Glutamatergic neuron (in vitro differentiated cells): ENCODE data around the gene FREM3. TPM values are rescaled to one million over a fixed set of nuclear protein-coding genes. Genes with fewer than 3 reads are reported as not detected.
"Not testable (repeated sequence)": the region's sequence is repeated elsewhere in the genome, so short reads cannot be mapped to it uniquely, and the experiment has no call there.

ENCODE experiments used
- DNase-seq: peaks from one replicate; pipeline ENCODE4 v3.0.0; 2022
- H3K27ac Mint-ChIP-seq: one replicate; pipeline ENCODE4 v1.8.0; 2020; ENCODE audit warnings: mild to moderate bottlenecking, mixed read lengths, inconsistent platforms; ENCODE audit not compliant: unreplicated experiment
- H3K27me3 Mint-ChIP-seq: one replicate; pipeline ENCODE4 v1.8.0; 2020; ENCODE audit warnings: mild to moderate bottlenecking, moderate library complexity, mixed read lengths, inconsistent platforms; ENCODE audit not compliant: unreplicated experiment
- H3K36me3 Mint-ChIP-seq: one replicate; pipeline ENCODE4 v1.8.0; 2020; ENCODE audit warnings: mild to moderate bottlenecking, mixed read lengths, inconsistent platforms; ENCODE audit not compliant: unreplicated experiment
- H3K4me1 Mint-ChIP-seq: one replicate; pipeline ENCODE4 v1.8.0; 2020; ENCODE audit warnings: mild to moderate bottlenecking, low read depth, mixed read lengths, inconsistent platforms; ENCODE audit not compliant: unreplicated experiment
- H3K4me3 Mint-ChIP-seq: one replicate; pipeline ENCODE4 v1.8.0; 2020; ENCODE audit warnings: mild to moderate bottlenecking, mixed read lengths, inconsistent platforms; ENCODE audit not compliant: unreplicated experiment
- H3K9me3 Mint-ChIP-seq: one replicate; pipeline ENCODE4 v1.8.0; 2020; ENCODE audit warnings: mild to moderate bottlenecking, moderate library complexity, mixed read lengths, inconsistent platforms; ENCODE audit not compliant: unreplicated experiment
- CTCF ChIP-seq: fragments of 200-600 bp; sonication (generic); IDR thresholded peaks from one replicate; pipeline ENCODE4 v1.5.0; 2021; ENCODE audit not compliant: partially characterized antibody, unreplicated experiment
- total RNA-seq: library from RNA; stranded (reverse); fragmentation: NEBNext Ultra II Directional; extraction: Animal tissue kit (Norgen Biotek cat#: 25700); gene quantifications from one replicate; pipeline ENCODE4 v1.2.1, GENCODE V29; 2021; ENCODE audit not compliant: unreplicated experiment

FREM3 gene
- total RNA-seq, 1 donor from 2014 or later = not detected

GRCh38 chr4:143700046-143700415 is 444 bp downstream of the FREM3 start:
- Mint-ChIP-seq H3K9me3 (peaks cover 2% of the 10 kb centered on the region), H3K27ac (no peak overlapping the region), H3K36me3 (peaks cover 8% of the 10 kb centered on the region), H3K4me1 (no peaks in the 10 kb centered on the region), H3K4me3 (peak overlapping the region; percentile 82), H3K27me3 (peaks cover 15% of the 10 kb centered on the region)
- DNase-seq = peak; percentile 60
- TF ChIP-seq CTCF = no peak

GRCh38 chr4:143699331-143700045 is 987 bp downstream of the FREM3 start:
- peaks cover 2% of the 10 kb centered on the region for H3K9me3 Mint-ChIP-seq
- no peak for TF ChIP-seq CTCF
- peak overlapping the region; percentile 82 for H3K4me3 Mint-ChIP-seq
- no peaks in the 10 kb centered on the region for H3K4me1 Mint-ChIP-seq
- no peak overlapping the region for H3K27ac Mint-ChIP-seq
- peaks cover 8% of the 10 kb centered on the region for H3K36me3 Mint-ChIP-seq
- peaks cover 15% of the 10 kb centered on the region for H3K27me3 Mint-ChIP-seq
- DNase-seq = no peak

- no peak overlapping the region for H3K27ac Mint-ChIP-seq
- peaks cover 8% of the 10 kb centered on the region for H3K36me3 Mint-ChIP-seq
- H3K9me3 Mint-ChIP-seq = no peaks in the 10 kb centered on the region
- no peak for TF ChIP-seq CTCF
- no peaks in the 10 kb centered on the region for H3K27me3 Mint-ChIP-seq
- no peak for DNase-seq
- no peaks in the 10 kb centered on the region for H3K4me1 Mint-ChIP-seq
- H3K4me3 Mint-ChIP-seq = no peak overlapping the region
These were observed 6.6 kb downstream of the FREM3 start for GRCh38 chr4:143693856-143694255.

- Mint-ChIP-seq H3K9me3 (no peaks in the 10 kb centered on the region), H3K36me3 (no peaks in the 10 kb centered on the region), H3K27ac (no peak overlapping the region), H3K4me3 (no peak overlapping the region), H3K27me3 (no peaks in the 10 kb centered on the region), H3K4me1 (no peaks in the 10 kb centered on the region)
- DNase-seq = no peak
- TF ChIP-seq CTCF = no peak
These were observed 8.2 kb downstream of the FREM3 start for GRCh38 chr4:143692241-143692640.

- Mint-ChIP-seq H3K27me3 (peaks cover 3% of the 10 kb centered on the region), H3K27ac (no peak overlapping the region), H3K4me3 (no peak overlapping the region), H3K4me1 (no peaks in the 10 kb centered on the region), H3K9me3 (no peaks in the 10 kb centered on the region), H3K36me3 (peaks cover 9% of the 10 kb centered on the region)
- no peak for TF ChIP-seq CTCF
- no peak for DNase-seq
These were observed 21.0 kb downstream of the FREM3 start for GRCh38 chr4:143679434-143679833.

- not testable (repeated sequence) for H3K36me3 Mint-ChIP-seq, H3K4me1 Mint-ChIP-seq, H3K4me3 Mint-ChIP-seq, H3K9me3 Mint-ChIP-seq, DNase-seq, H3K27me3 Mint-ChIP-seq, H3K27ac Mint-ChIP-seq
These were observed 26.8 kb downstream of the FREM3 start for GRCh38 chr4:143673629-143674028.
